ENCODE measurements around the gene KIF21A. TPM values are rescaled to one million over a fixed set of nuclear protein-coding genes. Genes with fewer than 3 reads are reported as not detected.
"Not testable (repeated sequence)": the region's sequence is repeated elsewhere in the genome, so short reads cannot be mapped to it uniquely, and the experiment has no call there.

KIF21A gene
- polyA plus RNA-seq, 1 of the 3 experiments (the other 2 are of a cell fraction), result 3.6 TPM

- H3K36me3 ChIP-seq (replicated peaks in 1 of 2; ENCODE audit: control insufficient read depth in 1 of 2, insufficient read depth in 2 of 2, low read length in 1 of 2); H3K9me3 ChIP-seq; H3K79me2 ChIP-seq (ENCODE audit: insufficient read depth); POLR2A ChIA-PET; H3K27me3 ChIP-seq (ENCODE audit: insufficient read depth); H4K20me1 ChIP-seq (ENCODE audit: insufficient read depth); H3K9ac ChIP-seq; H3K27ac ChIP-seq (ENCODE audit: low read depth in 2 of 2, low read length in 1 of 2); H3K4me1 ChIP-seq (ENCODE audit: control insufficient read depth in 1 of 2, insufficient read depth in 2 of 2, low read depth in 1 of 2, low read length in 1 of 2); H3K4me2 ChIP-seq; DNase-seq; CTCF ChIA-PET; H2AFZ ChIP-seq (ENCODE audit: low read depth); H3K4me3 ChIP-seq (ENCODE audit: low read depth in 2 of 2, low read length in 1 of 2); H3K9me2 ChIP-seq; H3F3A ChIP-seq (replicated peaks; ENCODE audit: insufficient read depth): not testable (repeated sequence)
- WGBS (ENCODE audit: low lambda C conversion rate), result 93% methylated on average over 3 of the region's 11 CpGs
Observed at GRCh38 chr12:39475136-39475535, 32.2 kb upstream of the KIF21A start.

- Histone ChIP-seq H3F3A (replicated peaks; ENCODE audit: insufficient read depth) (no peaks in the 10 kb centered on the region), H2AFZ (ENCODE audit: low read depth) (peak overlapping the region; percentile 6; the same call in 1 of the 2 replicates), H3K4me3 (ENCODE audit: low read depth in 2 of 2, low read length in 1 of 2) (no peak overlapping the region), H3K27ac (ENCODE audit: low read depth in 2 of 2, low read length in 1 of 2) (no peak overlapping the region), H3K79me2 (ENCODE audit: insufficient read depth) (no peaks in the 10 kb centered on the region), H3K4me2 (no peak overlapping the region), H3K9me2 (no peaks in the 10 kb centered on the region), H4K20me1 (ENCODE audit: insufficient read depth) (no peaks in the 10 kb centered on the region), H3K27me3 (ENCODE audit: insufficient read depth) (no peaks in the 10 kb centered on the region), H3K36me3 (replicated peaks in 1 of 2; ENCODE audit: control insufficient read depth in 1 of 2, insufficient read depth in 2 of 2, low read length in 1 of 2) (no peaks in the 10 kb centered on the region), H3K9me3 (no peaks in the 10 kb centered on the region), H3K9ac (no peak overlapping the region), H3K4me1 (ENCODE audit: control insufficient read depth in 1 of 2, insufficient read depth in 2 of 2, low read depth in 1 of 2, low read length in 1 of 2) (no peaks in the 10 kb centered on the region; a peak in 1 of 4 replicates)
- POLR2A ChIA-PET, result interaction anchor here (1.9 kb wide), 1 partner anchor 24 kb away, joined by 4 read pairs; no protein-coding TSS in a partner anchor
- no peak for DNase-seq
- TF ChIP-seq RFX5 (IDR thresholded peaks at IDR 0.05; ENCODE audit: low read length) (no peak), TEAD4 (IDR thresholded peaks at IDR 0.05; ENCODE audit: borderline replicate concordance, insufficient read depth) (no peak), NFIC (IDR thresholded peaks at IDR 0.05; ENCODE audit: borderline replicate concordance) (no peak), RXRA (IDR thresholded peaks at IDR 0.05; ENCODE audit: borderline replicate concordance, low read depth) (no peak), FOSL2 (IDR thresholded peaks at IDR 0.05; ENCODE audit: borderline replicate concordance, low read depth) (no peak), POLR2AphosphoS5 (IDR thresholded peaks at IDR 0.05; ENCODE audit: low read depth, low read length) (no peak), YY1 (IDR thresholded peaks at IDR 0.05; ENCODE audit: low read depth) (no peak), GATA2 (CRISPR knock-in tag; IDR thresholded peaks at IDR 0.05) (no peak), EZH2phosphoT487 (IDR thresholded peaks at IDR 0.05; ENCODE audit: borderline replicate concordance, low read depth) (no peak), FOXM1 (IDR thresholded peaks at IDR 0.05; ENCODE audit: low read depth) (no peak), NRF1 (IDR thresholded peaks at IDR 0.05; ENCODE audit: low read depth, low read length) (no peak), EP300 (IDR thresholded peaks at IDR 0.05; ENCODE audit: borderline replicate concordance in 1 of 2, low read depth in 1 of 2, low read length in 1 of 2) (no peak), MEF2A (IDR thresholded peaks at IDR 0.05; ENCODE audit: borderline replicate concordance, low read depth) (no peak), RAD21 (IDR thresholded peaks at IDR 0.05; ENCODE audit: low read length) (no peak), MXI1 (IDR thresholded peaks at IDR 0.05; ENCODE audit: low read depth, low read length) (no peak)
- TF ChIP-seq, protein P1, sequence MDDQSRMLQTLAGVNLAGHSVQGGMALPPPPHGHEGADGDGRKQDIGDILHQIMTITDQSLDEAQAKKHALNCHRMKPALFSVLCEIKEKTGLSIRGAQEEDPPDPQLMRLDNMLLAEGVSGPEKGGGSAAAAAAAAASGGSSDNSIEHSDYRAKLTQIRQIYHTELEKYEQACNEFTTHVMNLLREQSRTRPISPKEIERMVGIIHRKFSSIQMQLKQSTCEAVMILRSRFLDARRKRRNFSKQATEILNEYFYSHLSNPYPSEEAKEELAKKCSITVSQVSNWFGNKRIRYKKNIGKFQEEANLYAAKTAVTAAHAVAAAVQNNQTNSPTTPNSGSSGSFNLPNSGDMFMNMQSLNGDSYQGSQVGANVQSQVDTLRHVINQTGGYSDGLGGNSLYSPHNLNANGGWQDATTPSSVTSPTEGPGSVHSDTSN (IDR thresholded peaks at IDR 0.05), result no peak
- CTCF ChIA-PET, result no interaction called here
Observed at GRCh38 chr12:39467432-39467870, 24.5 kb upstream of the KIF21A start.

Data from SK-N-SH (cell line).